Spleen (tissue), 7 donors: ENCODE data around the gene ZNF616.

ENCODE experiments used
- POLR2A ChIP-seq, 3 donors: fragments of 450-650 bp; IDR thresholded peaks; one replicate each; pipeline ENCODE4 v1.5.1; 2017; ENCODE audit warnings: antibody characterized with exemption in 3 of 3, mild to moderate bottlenecking in 1 of 3
- TF ChIP-seq, protein P1 (sequence below), 11 experiments: fragments of 200-600 bp in 7 of 11; fragments of 450-650 bp in 4 of 11; sonication (generic) in 4 of 11; IDR thresholded peaks in 8 of 11; conservative IDR thresholded peaks in 3 of 11; 1 replicate in 7 of 11; 2 replicates in 4 of 11; pipeline versions ENCODE4 v1.4.0 to v1.8.0; 2016 to 2021; ENCODE audit warnings: antibody characterized with exemption in 11 of 11, inconsistent platforms in 4 of 11, mild to moderate bottlenecking in 1 of 11
- donor health status: DM: no; HTN: no; CAD: no; lungs with moderate emphysema.
- donor health status: DM: no; HTN: no; CAD: no.
- donor health status: DM: no; HTN: no; CAD: no.

DNA sequence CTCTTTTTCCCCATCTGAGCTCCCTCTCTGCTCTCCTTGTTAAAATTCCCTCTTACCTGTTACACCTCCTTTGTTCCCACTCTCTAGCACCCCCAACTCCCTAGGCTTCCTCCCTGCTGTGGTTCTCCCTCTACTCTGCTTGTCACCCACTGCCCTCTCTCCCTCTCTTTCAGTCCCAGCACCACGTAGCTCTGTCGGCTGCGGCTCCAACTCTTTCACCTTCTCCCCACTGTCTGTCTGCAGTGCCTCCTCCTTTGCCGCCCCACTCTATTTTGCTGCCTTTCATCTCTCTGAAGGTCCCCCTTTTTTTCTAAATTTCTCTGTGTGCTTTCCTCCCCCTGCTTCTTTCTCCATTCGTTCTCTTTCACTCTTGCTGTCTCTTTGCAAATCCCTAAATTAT lies 30.6 kb upstream of the ZNF616 start:
- TF ChIP-seq, protein P1, sequence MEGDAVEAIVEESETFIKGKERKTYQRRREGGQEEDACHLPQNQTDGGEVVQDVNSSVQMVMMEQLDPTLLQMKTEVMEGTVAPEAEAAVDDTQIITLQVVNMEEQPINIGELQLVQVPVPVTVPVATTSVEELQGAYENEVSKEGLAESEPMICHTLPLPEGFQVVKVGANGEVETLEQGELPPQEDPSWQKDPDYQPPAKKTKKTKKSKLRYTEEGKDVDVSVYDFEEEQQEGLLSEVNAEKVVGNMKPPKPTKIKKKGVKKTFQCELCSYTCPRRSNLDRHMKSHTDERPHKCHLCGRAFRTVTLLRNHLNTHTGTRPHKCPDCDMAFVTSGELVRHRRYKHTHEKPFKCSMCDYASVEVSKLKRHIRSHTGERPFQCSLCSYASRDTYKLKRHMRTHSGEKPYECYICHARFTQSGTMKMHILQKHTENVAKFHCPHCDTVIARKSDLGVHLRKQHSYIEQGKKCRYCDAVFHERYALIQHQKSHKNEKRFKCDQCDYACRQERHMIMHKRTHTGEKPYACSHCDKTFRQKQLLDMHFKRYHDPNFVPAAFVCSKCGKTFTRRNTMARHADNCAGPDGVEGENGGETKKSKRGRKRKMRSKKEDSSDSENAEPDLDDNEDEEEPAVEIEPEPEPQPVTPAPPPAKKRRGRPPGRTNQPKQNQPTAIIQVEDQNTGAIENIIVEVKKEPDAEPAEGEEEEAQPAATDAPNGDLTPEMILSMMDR (IDR thresholded peaks at IDR 0.05 in 8 of 11, conservative IDR thresholded peaks at IDR 0.05 in 3 of 11): no peak
- no peak for TF ChIP-seq POLR2A (IDR thresholded peaks at IDR 0.05)
